ENCODE data around the gene TRA2A. TPM values are rescaled to one million over a fixed set of nuclear protein-coding genes. Genes with fewer than 3 reads are reported as not detected.
A peak's percentile ranks its signal among the peaks of the same experiment; 100 is the strongest.

TRA2A gene
- total RNA-seq, 1 donor from 2014 or later, result 84.1 TPM

DNA sequence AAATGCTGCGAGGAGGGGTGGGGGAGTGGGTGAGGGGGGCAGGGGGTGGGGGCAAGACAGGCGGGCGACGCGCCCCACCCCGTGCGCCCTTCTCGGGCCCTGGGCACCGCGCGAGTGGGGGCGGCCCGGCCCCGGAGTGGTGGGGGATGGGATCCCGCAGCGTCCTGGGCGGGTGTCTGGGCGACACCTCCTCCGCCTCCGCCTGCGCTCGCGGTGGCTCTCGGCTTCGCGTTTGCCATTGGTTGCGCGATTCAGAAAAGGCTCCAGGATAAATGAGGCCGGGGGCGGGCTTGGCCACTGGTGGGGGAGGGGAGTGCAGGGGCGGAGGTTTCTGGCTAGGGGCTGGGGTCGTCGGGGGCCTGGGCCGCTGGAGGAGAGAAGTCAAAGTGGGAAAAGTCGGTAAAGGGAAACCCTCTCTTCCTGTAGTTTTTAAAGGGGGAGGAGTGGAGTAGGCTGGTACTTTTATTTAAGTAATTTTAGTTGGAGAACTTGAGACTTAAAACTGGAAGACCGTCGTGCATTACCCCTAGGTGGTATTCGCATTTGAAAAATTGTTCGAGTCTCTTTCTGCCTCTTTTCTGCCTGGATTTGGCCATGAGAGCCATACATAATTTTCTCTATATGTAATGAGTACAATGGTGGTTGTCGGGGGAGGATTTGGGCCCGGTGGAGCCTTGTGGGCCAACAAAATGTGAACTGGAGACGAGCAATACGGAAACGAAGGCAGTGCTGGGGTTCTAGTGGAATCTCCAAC, 60.5 kb downstream of the TRA2A start:
- Histone ChIP-seq H3K9me3 (no peaks in the 10 kb centered on the region), H3K4me1 (peaks cover 56% of the 10 kb centered on the region), H3K36me3 (no peaks in the 10 kb centered on the region), H3K27me3 (ENCODE audit: low read depth) (peaks cover 99% of the 10 kb centered on the region), H3K27ac (no peak overlapping the region), H3K4me3 (peak overlapping the region; percentile 27)
- TF ChIP-seq, protein P1, sequence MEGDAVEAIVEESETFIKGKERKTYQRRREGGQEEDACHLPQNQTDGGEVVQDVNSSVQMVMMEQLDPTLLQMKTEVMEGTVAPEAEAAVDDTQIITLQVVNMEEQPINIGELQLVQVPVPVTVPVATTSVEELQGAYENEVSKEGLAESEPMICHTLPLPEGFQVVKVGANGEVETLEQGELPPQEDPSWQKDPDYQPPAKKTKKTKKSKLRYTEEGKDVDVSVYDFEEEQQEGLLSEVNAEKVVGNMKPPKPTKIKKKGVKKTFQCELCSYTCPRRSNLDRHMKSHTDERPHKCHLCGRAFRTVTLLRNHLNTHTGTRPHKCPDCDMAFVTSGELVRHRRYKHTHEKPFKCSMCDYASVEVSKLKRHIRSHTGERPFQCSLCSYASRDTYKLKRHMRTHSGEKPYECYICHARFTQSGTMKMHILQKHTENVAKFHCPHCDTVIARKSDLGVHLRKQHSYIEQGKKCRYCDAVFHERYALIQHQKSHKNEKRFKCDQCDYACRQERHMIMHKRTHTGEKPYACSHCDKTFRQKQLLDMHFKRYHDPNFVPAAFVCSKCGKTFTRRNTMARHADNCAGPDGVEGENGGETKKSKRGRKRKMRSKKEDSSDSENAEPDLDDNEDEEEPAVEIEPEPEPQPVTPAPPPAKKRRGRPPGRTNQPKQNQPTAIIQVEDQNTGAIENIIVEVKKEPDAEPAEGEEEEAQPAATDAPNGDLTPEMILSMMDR (IDR thresholded peaks at IDR 0.05), result no peak
- ATAC-seq (no peak), DNase-seq (no peak)
- intact Hi-C loops (cut with DNase I), result no loop called here

- ATAC-seq, result no peak
- H3K4me3 ChIP-seq, result peak within 1 kb of the TSS; percentile 43
- H3K36me3 ChIP-seq, result no peaks in the 10 kb centered on the region
- intact Hi-C loops (cut with DNase I), result no loop called here
- no peak for DNase-seq
- TF ChIP-seq, protein P1 (IDR thresholded peaks at IDR 0.05), result no peak
- no peak within 1 kb of the TSS for H3K27ac ChIP-seq
- H3K27me3 ChIP-seq (ENCODE audit: low read depth), result peaks cover 99% of the 10 kb centered on the region
- peaks cover 56% of the 10 kb centered on the region for H3K4me1 ChIP-seq
- no peaks in the 10 kb centered on the region for H3K9me3 ChIP-seq
Observed at GRCh38 chr7:23470330-23471105, 61.3 kb downstream of the TRA2A start, which contains the start of gene IGF2BP3. Gene IGF2BP3, minus strand, starts transcription at chr7:23470491. Its CDS starts 381 bp downstream, at chr7:23470110.

DNA sequence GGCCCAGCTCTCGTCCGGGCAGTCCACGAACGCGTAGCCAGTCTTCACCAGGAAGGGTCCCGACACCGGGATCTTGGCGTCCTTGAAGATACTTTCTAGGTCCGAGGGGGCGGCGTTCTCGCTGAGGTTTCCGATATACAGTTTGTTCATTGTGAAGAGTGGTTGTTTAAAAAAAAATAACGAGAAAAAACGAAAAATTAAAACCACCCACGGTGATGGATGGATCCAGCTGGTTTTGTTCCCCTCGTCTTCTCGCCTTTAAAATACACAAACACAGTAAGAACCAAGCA, 61.9 kb downstream of the TRA2A start:
- DNase-seq, result no peak
- TF ChIP-seq, protein P1 (IDR thresholded peaks at IDR 0.05), result no peak
- ATAC-seq, result peak in 1 of 2 donors; percentile 6
- H3K27me3 ChIP-seq (ENCODE audit: low read depth), result peaks cover 98% of the 10 kb centered on the region
- H3K9me3 ChIP-seq, result no peaks in the 10 kb centered on the region
- peak overlapping the region; percentile 43 for H3K4me3 ChIP-seq
- H3K27ac ChIP-seq, result no peak overlapping the region
- no peaks in the 10 kb centered on the region for H3K36me3 ChIP-seq
- intact Hi-C loops (cut with DNase I), result no loop called here
- peaks cover 56% of the 10 kb centered on the region for H3K4me1 ChIP-seq

GRCh38 chr7:23469150-23469960, 62.4 kb downstream of the TRA2A start:
- ATAC-seq (peak; percentile 40 to 51), DNase-seq (no peak)
- TF ChIP-seq, protein P1 (IDR thresholded peaks at IDR 0.05), result no peak
- H3K9me3 ChIP-seq, result no peaks in the 10 kb centered on the region
- intact Hi-C loops (cut with DNase I), result no loop called here
- H3K4me3 ChIP-seq, result peak overlapping the region; percentile 43
- peaks cover 98% of the 10 kb centered on the region for H3K27me3 ChIP-seq (ENCODE audit: low read depth)
- peaks cover 52% of the 10 kb centered on the region for H3K4me1 ChIP-seq
- no peak overlapping the region for H3K27ac ChIP-seq
- no peaks in the 10 kb centered on the region for H3K36me3 ChIP-seq

DNA sequence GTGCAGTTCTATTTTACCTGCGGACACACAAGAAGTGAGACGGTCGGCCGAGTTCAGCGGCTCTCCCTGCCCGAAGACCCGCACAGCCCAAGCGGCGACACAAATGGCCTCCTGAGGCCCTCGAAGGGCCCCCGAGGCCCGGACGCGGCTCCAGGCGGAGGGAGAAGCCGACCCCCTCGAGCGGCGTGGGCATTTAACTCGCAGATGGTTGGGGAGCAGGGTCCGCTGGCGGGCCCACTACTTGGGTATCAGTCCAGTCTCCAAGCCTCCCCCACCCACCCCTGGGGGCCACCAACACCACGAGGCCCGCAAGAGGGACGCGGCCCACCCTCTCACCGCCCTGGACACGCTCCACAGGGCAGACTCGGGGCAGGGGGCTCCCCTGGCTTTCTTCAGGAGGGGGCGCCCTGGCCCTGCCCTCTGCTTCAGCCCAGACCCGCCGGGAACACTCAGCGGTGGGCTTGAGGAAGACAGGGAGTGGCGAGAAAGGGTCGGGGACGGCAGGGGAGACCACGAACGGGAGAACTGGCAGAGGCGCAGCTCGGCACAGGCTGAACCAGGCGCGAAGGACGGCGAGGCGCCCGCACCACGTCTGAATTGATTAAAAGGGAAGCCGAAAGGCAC, 63.1 kb downstream of the TRA2A start:
- Histone ChIP-seq H3K27me3 (ENCODE audit: low read depth) (peaks cover 98% of the 10 kb centered on the region), H3K9me3 (no peaks in the 10 kb centered on the region), H3K36me3 (no peaks in the 10 kb centered on the region), H3K4me3 (peak overlapping the region; percentile 43), H3K4me1 (peaks cover 45% of the 10 kb centered on the region), H3K27ac (no peak overlapping the region)
- intact Hi-C loops (cut with DNase I), result no loop called here
- TF ChIP-seq, protein P1 (IDR thresholded peaks at IDR 0.05), result no peak
- ATAC-seq (peak; percentile 42 to 43), DNase-seq (no peak)
